Brain microvascular endothelial cell (primary cell): Measurements from ENCODE around the gene ADAMTS8.

Experiments
- DNase-seq: peaks from one replicate; pipeline ENCODE4 v3.0.0-alpha.2; 2020
- H3K27ac ChIP-seq: fragments of 250-450 bp; sonication (Bioruptor Pico); 2 replicates; pipeline ENCODE4 v1.5.1; 2020; ENCODE audit warnings: mild to moderate bottlenecking, moderate library complexity
- H3K27me3 ChIP-seq: fragments of 250-450 bp; sonication (Bioruptor Pico); replicated peaks from 2 replicates; pipeline ENCODE4 v1.5.1; 2020; ENCODE audit warnings: mild to moderate bottlenecking
- H3K36me3 ChIP-seq: fragments of 250-450 bp; sonication (Bioruptor Pico); replicated peaks from 2 replicates; pipeline ENCODE4 v1.5.1; 2020; ENCODE audit warnings: mild to moderate bottlenecking
- H3K4me3 ChIP-seq: 2 replicates; pipeline ENCODE4 v1.5.1; 2011; ENCODE audit warnings: low read depth, mild to moderate bottlenecking, control low read depth, low read length, moderate library complexity
- in situ Hi-C: cut with HindIII; loops from 2 replicates; pipeline ENCODE4 v1.10.0; 2017; ENCODE audit warnings: low sequenced_read_pairs, low pct_ligation_motif_present
- TF ChIP-seq, protein P1 (sequence below): IDR thresholded peaks from 2 replicates; pipeline ENCODE4 v1.5.1; 2011; ENCODE audit warnings: low read depth, mild to moderate bottlenecking, moderate library complexity, low read length, control low read depth, inconsistent platforms; ENCODE audit errors: missing control alignments

The ADAMTS8 gene

DNA sequence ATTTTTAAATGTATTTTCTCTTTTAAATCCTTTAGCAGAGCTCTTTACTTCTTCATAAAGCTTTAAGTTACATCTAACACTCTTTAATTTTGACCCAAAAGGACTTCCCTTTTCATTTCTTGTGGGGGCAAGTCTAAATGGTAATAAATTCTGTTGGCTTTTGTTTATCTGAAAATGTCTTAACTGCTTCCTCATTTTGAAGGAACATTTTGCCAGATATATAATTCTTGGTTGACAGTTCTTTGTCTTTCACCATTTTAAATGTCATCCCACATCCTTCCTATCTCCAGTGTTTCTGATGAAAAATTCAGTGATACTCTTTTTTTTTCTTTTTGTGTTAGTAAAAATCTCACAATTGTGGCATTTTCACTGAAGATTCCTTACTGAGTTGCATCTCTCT lies 69.0 kb downstream of the ADAMTS8 start:
- no peak for DNase-seq
- Histone ChIP-seq H3K36me3 (no peaks in the 10 kb centered on the region), H3K27ac (no peak overlapping the region), H3K4me3 (no peak overlapping the region), H3K27me3 (peaks cover 2% of the 10 kb centered on the region)
- in situ Hi-C loops, result no loop called here
- TF ChIP-seq, protein P1, sequence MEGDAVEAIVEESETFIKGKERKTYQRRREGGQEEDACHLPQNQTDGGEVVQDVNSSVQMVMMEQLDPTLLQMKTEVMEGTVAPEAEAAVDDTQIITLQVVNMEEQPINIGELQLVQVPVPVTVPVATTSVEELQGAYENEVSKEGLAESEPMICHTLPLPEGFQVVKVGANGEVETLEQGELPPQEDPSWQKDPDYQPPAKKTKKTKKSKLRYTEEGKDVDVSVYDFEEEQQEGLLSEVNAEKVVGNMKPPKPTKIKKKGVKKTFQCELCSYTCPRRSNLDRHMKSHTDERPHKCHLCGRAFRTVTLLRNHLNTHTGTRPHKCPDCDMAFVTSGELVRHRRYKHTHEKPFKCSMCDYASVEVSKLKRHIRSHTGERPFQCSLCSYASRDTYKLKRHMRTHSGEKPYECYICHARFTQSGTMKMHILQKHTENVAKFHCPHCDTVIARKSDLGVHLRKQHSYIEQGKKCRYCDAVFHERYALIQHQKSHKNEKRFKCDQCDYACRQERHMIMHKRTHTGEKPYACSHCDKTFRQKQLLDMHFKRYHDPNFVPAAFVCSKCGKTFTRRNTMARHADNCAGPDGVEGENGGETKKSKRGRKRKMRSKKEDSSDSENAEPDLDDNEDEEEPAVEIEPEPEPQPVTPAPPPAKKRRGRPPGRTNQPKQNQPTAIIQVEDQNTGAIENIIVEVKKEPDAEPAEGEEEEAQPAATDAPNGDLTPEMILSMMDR, result no peak

DNA sequence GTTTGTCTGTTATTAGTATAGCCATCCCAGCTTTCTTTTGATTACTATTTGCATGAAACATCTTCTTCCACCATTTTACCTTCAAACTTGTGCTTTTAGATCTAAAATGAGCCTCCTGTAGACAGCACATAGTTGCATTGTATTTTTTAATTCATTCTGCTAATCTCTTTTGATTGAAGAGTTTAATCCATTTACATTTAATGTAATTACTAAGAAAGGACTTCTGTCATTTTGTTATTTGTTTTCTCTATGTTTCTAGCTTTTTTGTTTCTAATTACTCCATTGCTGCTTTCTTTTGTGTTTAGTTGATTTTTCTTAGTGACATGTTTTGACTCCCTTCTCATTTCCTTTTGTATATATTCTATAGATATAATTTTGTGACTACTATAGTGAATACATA lies 70.0 kb downstream of the ADAMTS8 start:
- Histone ChIP-seq H3K4me3 (no peak overlapping the region), H3K27ac (no peak overlapping the region), H3K36me3 (no peaks in the 10 kb centered on the region), H3K27me3 (peaks cover 2% of the 10 kb centered on the region)
- TF ChIP-seq, protein P1, result no peak
- no peak for DNase-seq
- in situ Hi-C loops, result no loop called here
